Measurements from ENCODE around the gene SGF29.

Gene SGF29

DNA sequence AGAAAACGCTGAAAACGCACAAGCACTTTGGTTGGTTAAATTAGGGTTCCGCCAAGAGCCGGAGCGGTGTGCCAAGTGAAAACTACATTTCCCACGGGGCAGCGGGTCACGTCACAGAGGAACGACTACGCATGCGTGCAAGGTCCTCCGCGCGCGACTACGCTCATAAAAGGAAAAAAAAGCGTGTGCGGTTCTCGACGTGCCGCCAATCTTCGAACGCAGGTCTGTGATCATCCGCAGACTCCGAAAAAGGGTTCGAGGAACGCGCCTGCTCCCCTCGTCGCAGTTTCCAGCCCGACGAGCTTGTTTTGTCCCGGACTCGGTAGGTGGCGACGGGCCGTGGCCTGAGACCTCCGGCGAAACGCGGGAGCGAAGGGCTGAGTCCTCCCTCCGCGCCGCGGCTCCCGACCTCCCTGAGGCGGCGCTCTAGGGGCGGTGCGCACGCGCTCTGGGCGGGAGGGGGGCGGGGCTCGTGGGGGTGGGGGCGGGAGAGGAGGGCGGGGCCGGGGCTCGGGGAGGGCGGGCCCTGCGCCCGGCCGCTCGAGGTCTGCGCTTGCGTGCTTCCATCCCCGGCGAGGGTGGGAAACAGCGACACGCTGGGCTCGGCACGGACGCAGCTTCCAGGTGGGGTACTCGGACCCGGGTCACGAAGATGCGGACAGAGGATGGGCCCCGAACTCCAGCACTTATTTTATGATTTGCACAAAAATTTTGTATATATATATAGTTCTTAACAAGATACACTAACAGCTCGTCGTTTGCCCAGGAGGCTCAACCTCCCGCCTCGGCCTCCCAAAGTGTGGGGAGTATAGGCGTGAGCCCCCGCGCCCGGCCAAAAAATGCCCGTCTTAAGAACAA is at the start of gene SGF29:
Gene SGF29 (plus strand): TSS at position 145 of the 858 bp plus-strand sequence. CDS start 27,150 bp downstream, outside the sequence.
- TF ChIP-seq ZFX (IDR thresholded peaks at IDR 0.05): no peak
- TF ChIP-seq, protein P1, sequence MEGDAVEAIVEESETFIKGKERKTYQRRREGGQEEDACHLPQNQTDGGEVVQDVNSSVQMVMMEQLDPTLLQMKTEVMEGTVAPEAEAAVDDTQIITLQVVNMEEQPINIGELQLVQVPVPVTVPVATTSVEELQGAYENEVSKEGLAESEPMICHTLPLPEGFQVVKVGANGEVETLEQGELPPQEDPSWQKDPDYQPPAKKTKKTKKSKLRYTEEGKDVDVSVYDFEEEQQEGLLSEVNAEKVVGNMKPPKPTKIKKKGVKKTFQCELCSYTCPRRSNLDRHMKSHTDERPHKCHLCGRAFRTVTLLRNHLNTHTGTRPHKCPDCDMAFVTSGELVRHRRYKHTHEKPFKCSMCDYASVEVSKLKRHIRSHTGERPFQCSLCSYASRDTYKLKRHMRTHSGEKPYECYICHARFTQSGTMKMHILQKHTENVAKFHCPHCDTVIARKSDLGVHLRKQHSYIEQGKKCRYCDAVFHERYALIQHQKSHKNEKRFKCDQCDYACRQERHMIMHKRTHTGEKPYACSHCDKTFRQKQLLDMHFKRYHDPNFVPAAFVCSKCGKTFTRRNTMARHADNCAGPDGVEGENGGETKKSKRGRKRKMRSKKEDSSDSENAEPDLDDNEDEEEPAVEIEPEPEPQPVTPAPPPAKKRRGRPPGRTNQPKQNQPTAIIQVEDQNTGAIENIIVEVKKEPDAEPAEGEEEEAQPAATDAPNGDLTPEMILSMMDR (conservative IDR thresholded peaks at IDR 0.05): peak; percentile 60
- peak within 1 kb of the TSS; percentile 86 for H3K27ac ChIP-seq

DNA sequence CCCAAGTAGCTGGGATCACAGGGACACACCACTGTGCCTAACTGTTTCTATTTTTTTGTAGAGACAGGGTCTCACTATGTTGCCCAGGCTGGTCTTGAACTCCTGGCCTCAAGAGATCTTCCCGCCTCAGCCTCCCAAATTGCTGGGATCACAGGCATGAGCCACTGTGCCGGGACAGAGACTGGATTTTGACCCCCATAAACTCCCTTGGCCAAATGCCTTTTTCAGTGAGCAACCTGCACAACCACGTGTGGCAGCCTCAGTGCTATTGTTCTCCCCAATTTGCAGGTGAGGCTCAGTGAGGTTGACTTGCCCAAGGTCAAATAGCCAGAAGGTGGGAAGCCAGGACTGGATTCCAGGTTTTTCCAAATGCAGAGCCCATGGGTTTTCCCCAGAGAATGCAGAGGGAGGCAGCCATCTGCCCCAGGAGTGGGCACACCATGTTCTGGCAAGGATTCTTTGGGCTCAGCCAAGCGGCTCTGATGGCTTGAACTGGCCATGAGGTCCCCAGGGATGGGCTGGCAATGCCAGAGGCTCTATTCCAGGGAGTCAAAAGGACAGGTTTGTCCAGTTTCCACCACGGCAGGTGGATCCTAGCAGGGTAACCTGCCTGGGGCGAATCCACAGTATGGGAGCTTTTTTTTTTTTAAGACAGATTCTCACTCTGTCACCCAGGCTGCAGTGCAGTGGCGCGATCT is 48.9 kb upstream of the SGF29 start:
- H3K27ac ChIP-seq: peak overlapping the region; percentile 75
- no peak for TF ChIP-seq ZFX (IDR thresholded peaks at IDR 0.05)
- TF ChIP-seq, protein P1 (conservative IDR thresholded peaks at IDR 0.05): no peak

DNA sequence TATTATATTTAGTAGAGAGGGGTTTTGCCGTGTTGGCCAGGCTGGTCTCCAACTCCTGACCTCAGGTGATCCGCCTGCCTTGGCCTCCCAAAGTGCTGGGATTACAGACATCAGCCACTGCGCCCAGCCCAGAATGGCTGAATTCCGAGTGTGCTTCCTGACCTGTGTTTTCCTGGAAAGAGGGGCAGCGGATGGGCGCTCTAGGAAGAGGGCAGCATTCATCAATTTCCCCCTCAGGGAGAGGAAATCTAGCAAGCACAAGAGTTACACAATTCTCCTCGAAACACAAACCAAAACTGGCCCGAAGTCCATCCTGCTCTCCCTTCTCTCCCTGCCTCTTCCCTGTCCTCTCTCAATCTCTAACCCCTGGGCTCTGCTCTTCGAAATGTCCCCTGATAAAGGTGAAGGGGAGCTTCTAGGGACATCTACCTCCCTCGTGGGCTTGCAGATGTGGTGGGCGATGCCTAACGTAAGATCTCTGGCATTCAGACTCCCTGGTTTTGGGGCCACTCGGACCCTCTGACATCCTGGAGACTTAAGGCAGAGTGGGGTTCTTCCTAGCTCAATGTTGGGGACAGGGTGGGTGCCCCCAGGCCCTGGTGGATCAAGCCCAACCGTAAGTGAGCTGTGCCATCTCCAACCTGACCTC is 48.1 kb upstream of the SGF29 start:
- peak overlapping the region; percentile 75 for H3K27ac ChIP-seq
- TF ChIP-seq, protein P1 (conservative IDR thresholded peaks at IDR 0.05): no peak
- no peak for TF ChIP-seq ZFX (IDR thresholded peaks at IDR 0.05)

DNA sequence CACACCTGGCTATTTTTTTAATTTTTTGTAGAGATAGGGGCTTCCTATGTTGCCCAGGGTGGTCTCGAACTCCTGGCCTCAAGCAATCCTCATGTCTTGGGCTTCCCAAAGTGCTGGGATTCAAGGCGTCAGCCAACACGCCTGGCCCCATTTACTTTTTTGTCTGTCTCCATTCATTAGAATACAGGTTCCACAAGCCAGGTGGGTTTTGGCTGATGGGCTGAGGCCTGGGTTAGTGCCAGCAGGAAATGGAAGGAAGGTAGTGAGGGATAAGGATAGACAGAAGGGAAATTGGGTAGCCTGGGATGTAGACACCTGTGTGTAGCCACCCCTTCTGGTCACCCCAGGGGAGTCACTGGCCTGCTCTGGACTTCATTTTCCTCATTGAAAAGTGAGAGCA is 42.7 kb upstream of the SGF29 start:
- H3K27ac ChIP-seq: no peak overlapping the region
- TF ChIP-seq ZFX (IDR thresholded peaks at IDR 0.05): no peak
- TF ChIP-seq, protein P1 (conservative IDR thresholded peaks at IDR 0.05): no peak

DNA sequence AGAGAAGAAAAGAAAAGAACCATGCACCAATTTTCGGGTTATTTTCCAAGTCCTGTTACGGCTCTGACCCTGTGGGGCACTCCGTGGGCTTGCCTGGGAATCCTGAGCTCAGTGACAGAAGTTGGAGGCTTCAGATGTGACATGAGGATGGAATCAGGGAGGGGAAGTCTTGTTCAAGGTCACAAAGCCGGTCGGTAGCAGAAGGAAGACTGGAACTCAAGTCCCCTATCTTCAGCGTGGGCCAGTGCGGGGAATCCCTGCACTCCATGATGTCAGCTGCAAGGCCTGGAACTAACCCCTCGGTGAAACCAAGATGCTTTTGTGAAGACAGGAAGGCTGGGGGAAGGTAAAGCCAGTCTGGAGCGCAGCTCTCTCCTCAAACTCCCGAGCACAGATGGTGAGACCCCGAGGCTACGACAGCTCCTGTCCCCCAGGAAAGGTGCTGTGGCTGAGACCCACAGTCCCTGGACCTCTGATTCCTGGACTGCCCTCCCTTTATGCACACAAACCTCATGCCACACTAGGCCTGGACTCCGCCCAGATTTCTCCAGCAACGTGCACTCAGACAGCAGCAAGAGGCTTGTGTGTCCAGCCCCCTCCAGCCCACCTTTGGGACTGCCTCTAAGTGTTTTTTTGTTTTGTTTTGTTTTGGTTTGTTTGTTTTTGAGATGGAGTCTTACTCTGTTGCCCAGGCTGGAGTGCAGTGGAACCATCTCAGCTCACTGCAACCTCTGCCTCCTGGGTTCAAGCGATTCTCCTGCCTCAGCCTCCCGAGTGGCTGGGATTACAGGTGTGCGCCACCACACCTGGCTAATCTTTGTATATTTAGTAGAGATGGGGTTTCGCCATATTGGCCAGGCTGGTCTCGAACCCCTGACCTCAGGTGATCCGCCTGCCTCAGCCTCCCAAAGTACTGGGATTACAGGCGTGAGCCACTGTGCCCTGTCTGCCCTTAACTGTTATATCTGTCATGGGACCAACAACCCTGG is 41.6 kb upstream of the SGF29 start:
- no peak for TF ChIP-seq ZFX (IDR thresholded peaks at IDR 0.05)
- TF ChIP-seq, protein P1 (conservative IDR thresholded peaks at IDR 0.05): no peak
- H3K27ac ChIP-seq: no peak overlapping the region

DNA sequence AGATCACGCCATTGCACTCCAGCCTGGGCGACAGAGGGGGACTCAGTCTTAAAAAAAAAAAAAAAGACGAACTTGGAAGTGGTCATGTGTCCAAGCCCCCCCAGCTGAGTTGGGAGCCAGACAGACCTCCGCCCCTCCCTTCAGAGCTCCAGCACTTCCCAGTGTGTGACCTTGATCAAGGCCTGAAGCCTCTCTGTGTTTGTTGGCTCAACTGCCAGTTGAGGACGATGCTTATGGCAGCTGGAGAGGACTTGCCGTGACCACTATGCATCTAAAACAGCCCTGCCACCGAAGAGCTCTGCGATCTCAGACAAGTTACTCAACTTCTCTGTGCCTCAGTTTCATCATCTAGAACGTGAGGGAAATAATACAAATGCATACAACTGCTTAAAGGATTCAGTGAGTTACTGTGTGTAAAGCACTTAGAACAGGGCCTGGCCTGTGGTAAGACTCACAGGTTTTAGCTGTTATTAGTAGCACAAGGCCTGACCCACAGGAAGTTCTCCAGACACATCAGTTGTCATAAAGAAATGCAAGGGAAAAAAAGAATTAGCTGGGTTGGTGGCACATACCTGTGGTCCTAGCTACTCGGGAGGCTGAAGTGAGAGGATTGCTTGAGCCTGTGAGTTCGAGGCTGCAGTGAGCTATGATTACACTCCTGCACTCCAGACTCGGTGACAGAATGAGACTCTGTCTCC is 40.1 kb upstream of the SGF29 start:
- TF ChIP-seq ZFX (IDR thresholded peaks at IDR 0.05): no peak
- TF ChIP-seq, protein P1 (conservative IDR thresholded peaks at IDR 0.05): no peak
- no peak overlapping the region for H3K27ac ChIP-seq
